HG03108 (cell line): Measurements from ENCODE around the gene FEV.

Experiments used
- ATAC-seq: cut with Tn5 transposase; IDR thresholded peaks from one replicate; pipeline ENCODE4 v1.9.1; 2021; ENCODE audit warnings: moderate library complexity; ENCODE audit not compliant: unreplicated experiment

Gene FEV

GRCh38 chr2:218993345-218994315, 8.6 kb upstream of the FEV start, which contains the start of gene CRYBA2:
Gene CRYBA2, minus strand, starts transcription at chr2:218993422. Its CDS starts 246 bp downstream, at chr2:218993176.
- no peak for ATAC-seq

DNA sequence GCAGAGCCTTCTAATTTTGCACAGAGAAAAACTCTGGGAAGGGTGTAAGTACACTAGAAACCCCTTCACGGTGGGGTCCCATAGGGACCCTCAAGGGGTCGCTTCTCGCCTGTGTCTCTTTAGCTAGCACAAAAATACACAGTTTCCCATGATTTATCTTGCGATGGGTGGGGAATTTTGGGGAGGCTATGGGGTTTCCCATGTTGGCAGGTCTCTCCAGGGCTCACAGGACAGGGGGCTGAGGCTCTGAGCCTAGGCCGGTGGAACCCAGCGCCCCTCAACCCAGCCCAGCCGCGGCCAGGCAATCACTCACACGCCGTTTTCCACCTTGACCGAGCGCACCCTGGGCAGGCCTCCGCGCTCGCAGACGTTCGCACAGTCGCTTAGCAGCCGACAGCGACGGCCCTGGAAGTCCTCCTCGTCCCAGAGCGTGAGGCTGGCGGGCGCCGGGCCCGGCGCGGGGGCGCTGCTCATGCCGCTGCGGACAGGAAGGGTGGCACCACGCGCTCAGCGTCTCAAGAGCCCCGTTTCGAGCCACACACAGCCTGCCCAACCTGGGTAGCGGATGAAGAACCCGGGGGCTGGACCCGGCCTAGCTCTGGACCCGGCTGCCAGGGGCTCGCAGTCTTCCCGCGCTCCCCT, 7.8 kb upstream of the FEV start:
- ATAC-seq = no peak

GRCh38 chr2:218992196-218992595, 7.2 kb upstream of the FEV start:
- ATAC-seq = no peak

DNA sequence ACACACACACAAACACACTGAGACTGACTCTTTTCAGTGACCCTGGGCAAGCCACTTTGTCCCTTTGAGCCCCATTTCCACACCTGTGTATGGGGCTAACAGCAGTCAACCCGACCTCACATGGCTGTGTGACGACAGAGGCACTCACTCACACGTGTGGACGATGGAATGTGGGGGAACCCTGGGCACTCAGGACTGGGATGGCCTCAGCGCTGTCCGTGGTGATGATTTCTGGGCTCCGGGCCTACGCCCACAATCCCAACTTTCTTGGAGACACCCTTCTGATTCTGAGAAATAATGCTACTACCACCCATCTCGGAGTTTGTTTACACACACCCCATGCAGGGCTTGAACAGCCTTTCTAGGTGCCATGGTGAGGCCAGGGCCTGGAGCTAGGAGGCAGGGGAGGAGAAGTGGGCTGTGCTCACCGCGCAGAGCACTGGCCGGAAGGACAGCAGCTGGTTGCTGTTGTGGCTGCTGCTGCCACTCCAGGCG, 6.7 kb upstream of the FEV start:
- ATAC-seq = no peak

DNA sequence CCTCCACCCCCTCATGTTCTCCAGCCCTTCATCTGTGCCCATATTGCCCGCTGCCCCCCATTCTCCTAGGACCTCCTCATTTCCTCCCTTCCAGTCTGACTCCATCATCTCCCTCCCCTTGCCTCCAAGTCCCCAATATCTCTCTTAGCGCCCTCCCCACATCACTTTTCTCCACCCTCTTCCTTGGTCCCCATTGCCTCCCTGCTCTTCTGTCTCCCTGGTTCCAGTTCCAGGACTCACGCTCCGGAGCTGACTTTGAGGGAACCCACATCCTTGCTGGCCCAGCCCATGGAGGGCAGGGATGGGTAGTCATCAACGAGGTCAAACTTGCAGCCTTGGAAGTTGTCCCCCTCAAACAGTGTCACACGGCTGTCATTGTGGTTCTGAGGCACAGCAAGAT, 5.6 kb upstream of the FEV start:
- ATAC-seq = no peak

- no peak for ATAC-seq
Observed at GRCh38 chr2:218990052-218990451, 5.1 kb upstream of the FEV start.

GRCh38 chr2:218988650-218989049, 3.7 kb upstream of the FEV start:
- no peak for ATAC-seq

GRCh38 chr2:218988164-218988563, 3.2 kb upstream of the FEV start:
- no peak for ATAC-seq

DNA sequence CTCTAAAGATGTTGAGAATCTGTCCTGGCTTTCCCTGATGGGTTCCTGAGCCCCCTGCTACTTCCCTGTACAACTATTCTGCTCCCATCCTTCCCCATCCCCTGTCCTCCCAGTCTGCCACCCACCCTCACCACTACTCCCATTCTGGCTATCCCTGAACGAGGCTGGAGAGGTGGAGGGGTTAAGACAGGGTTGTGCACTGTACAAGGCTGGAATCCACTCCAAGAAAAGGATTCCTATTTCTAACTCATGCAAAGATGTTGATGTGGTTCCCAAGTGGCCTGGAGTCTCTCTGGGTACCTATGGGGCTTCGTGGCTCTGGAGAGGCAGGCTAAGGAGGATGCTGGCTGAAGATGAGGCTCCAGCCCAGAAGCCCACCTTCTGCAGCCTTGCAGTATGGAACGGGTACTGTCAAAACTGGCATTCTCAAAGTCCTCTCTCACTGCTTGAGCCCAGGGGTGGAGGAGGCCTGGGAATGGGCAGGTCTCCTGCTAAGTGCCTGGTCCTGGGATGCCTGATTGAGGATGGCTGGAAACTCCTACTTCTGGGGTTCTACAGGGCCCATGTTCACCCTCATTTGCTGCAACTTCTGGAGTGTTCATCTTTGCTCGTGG, 1.3 kb upstream of the FEV start:
- no peak for ATAC-seq

- no peak for ATAC-seq
Observed at GRCh38 chr2:218985325-218986091, 524 bp upstream of the FEV start.

DNA sequence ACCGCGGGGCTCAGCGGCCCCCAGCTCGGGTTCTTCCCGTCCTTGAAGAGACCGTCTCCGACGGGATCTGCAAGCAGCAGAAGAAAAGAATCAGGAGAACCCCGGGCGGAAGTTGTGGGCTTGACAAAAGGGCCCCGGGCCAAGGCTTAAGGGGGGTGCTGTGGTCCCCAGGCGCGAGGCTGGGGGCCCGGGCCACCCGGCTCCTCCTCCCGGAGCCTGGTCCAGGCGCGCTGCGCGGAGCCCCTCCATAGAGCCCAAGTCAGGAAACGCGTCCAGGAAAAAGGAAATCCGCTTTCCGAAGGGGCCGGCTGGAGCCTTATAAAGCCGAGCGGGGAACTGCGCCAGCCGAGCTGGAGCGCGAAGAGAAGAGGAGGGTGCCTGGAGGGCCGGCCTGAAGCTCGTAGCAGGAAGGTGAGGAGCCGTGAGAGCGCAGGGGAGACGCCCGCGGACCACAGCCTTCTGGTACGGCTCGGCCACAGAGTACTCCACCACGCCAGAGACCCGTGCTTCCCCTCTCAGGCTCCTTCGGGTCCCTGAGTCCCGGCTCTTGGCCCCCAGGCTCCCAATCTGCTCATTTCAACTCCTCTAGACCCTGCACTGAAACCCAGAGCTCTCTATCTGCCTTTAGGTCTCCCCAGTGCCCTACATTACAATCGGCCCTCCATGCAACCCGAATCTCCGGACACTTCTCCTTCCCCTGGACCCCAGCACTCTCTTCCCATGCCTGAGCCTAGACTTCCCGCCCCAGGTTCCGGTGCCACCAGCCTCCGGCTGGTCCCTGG, 554 bp downstream of the FEV start:
- no peak for ATAC-seq

GRCh38 chr2:218983934-218984238, 1.1 kb downstream of the FEV start:
- ATAC-seq = no peak

DNA sequence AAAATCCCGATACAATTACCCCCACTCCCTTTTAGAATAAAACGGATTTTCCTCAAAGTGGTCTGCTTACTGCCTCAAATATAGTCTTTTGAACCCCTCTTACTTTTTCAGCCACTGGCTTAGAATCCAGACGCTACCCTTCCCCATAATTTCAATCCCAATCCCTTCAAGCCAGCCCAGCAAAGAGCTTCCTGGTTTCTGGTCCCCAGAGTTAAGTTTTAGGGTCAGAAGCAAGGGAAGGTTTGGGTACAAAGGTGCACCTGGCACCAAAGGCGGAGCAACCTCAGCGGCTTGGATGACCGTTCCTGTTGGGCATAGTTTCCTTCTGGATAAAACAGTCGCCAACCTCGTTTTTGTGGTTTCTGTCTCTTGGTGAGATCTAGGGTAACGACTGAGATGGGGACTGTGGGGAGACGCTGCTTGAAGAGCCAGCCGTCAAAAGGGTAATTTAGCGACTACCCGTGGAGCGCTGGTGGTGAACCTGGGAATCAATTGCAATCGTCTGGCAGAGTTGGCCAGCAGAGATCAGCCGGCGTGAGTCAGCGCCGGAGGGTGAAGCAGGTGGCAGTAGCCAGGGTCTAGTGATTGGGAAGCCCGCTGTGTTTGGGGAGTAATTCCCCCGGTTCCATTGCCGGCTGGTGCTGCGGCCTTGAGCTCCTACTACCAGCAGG, 1.6 kb downstream of the FEV start:
- ATAC-seq = no peak

DNA sequence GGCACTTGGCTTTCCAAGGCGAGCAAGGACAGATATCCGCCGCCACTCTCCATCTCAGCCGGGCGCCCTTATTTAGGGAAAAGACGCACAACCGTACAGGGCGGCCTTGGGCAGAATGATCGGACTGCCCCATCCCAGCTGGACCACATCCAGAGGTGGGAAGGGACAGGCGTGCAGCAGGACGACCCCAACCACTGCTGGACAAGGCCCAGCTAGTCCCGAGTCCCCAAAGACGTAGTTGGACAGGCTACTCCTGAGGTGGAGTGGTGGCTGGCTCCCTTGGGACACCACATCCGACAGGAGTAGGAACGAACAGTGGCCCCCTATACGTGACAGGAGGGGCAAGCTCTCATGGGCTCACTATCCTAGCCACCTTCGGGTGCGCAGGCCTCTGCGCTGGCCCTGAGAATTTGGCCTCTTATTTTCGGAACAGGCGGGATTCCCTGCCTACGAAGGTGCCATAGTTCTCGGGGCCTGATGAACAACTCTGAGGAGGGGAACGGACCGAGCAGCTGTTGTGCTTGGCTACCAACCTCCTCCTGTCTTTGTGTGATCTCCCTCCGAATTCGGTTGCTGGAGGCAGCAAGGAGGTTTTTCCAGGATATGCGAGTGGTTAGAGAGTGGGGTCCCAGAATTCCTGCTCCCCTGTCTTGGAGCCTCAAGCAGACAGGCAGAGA, 2.3 kb downstream of the FEV start:
- no peak for ATAC-seq

DNA sequence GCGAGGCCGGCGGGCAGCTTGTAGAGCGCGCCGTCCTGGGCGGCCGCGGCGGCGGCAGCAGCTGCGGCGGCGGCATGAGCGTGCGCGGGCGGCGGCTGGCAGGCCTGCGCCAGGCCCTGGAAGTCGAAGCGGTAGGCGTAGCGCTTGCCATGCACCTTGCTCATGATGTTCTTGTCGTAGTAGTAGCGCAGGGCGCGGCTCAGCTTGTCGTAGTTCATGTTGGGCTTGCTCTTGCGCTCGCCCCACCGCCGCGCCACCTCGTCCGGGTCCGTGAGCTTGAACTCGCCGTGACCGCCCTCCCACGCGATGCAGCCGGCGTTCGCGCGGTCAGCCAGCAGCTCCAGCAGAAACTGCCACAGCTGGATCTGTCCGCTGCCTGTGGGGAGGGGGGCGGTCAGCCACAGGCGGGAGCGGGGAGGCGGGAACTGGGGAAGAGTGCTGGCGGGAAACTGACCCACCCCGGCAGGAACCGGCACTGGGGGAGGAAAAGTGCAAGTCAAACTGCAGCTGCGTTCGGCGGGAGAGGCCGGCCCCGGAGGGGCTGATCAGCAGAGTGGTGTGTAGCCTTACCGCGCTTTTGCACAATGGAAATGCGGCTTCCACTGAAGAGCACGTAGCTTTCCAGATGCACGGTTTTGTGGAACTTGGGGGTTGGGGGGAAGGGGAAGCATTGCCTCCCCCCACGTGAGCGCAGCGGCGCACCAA, 3.0 kb downstream of the FEV start:
- ATAC-seq = no peak

GRCh38 chr2:218981390-218981880, 3.5 kb downstream of the FEV start:
- no peak for ATAC-seq

DNA sequence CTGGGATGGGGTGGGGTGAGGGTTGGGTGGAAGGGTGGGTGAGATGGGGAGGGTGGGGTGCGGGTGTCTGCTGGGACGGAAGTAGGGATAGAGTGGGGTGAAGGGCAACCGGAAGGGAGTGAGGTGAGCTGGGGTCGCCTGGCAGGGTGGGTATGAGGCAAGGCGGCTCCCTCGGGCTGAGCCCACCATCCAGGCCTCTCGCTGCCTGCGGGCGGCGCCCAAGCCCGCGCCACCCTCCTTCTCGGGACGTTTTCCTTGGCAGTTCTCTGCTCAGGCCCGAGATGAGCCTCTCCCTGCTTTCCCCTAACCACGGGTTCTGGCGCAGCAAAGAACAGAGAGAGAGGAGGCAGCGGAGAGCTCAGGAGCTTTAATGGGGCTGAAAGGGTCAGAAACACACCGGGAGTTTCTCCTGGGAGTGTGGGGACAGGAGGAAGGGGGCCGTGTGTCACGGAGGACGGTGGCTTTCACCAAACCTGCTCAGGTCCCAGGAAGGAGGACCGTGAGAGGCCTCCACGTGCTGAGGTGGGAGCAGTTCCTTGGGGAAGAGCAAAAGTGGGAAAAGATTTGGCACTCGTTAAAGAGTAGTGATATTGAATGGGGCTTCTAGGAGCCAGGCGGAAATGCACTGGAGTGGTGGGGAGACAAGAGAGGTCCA, 4.1 kb downstream of the FEV start:
- no peak for ATAC-seq
